Testis (tissue), 2 donors: ENCODE results near the gene MMP28.

Experiments
- POLR2A ChIP-seq: fragments of 450-650 bp; IDR thresholded peaks from one replicate; pipeline ENCODE4 v1.6.1; 2017; ENCODE audit warnings: antibody characterized with exemption, mild to moderate bottlenecking, moderate library complexity
- TF ChIP-seq, protein P1 (sequence below), 3 experiments: fragments of 450-650 bp in 2 of 3; fragments of 200-600 bp in 1 of 3; sonication (generic) in 1 of 3; IDR thresholded peaks; one replicate each; pipeline ENCODE4 v1.5.1; 2016 to 2019; ENCODE audit warnings: antibody characterized with exemption in 3 of 3, mild to moderate bottlenecking in 2 of 3, moderate library complexity in 1 of 3

- TF ChIP-seq, protein P1, sequence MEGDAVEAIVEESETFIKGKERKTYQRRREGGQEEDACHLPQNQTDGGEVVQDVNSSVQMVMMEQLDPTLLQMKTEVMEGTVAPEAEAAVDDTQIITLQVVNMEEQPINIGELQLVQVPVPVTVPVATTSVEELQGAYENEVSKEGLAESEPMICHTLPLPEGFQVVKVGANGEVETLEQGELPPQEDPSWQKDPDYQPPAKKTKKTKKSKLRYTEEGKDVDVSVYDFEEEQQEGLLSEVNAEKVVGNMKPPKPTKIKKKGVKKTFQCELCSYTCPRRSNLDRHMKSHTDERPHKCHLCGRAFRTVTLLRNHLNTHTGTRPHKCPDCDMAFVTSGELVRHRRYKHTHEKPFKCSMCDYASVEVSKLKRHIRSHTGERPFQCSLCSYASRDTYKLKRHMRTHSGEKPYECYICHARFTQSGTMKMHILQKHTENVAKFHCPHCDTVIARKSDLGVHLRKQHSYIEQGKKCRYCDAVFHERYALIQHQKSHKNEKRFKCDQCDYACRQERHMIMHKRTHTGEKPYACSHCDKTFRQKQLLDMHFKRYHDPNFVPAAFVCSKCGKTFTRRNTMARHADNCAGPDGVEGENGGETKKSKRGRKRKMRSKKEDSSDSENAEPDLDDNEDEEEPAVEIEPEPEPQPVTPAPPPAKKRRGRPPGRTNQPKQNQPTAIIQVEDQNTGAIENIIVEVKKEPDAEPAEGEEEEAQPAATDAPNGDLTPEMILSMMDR (IDR thresholded peaks at IDR 0.05): no peak
- TF ChIP-seq POLR2A: no peak
These were observed 48.3 kb upstream of the MMP28 start for GRCh38 chr17:35843698-35844097.
